Transverse colon (tissue), 4 donors: ENCODE data around the gene POLG. TPM values are rescaled to one million over a fixed set of nuclear protein-coding genes. Genes with fewer than 3 reads are reported as not detected.

Experiments
- DNase-seq: peaks from one replicate; pipeline ENCODE4 v3.0.0-alpha.2; 2019
- H3K27ac ChIP-seq, 4 donors: fragments of 200-600 bp; sonication (generic); 2 replicates each; pipeline ENCODE4 v1.5.1; 2016 to 2018; ENCODE audit warnings: inconsistent platforms in 4 of 4
- H3K27me3 ChIP-seq: fragments of 200-600 bp; sonication (generic); 2 replicates; pipeline ENCODE4 v1.5.1; 2017; ENCODE audit warnings: inconsistent platforms
- H3K36me3 ChIP-seq, 4 donors: fragments of 200-600 bp; sonication (generic); 2 replicates each; pipeline ENCODE4 v1.5.1; 2017 to 2019; ENCODE audit warnings: inconsistent platforms in 4 of 4
- H3K4me1 ChIP-seq, 4 donors: fragments of 200-600 bp; sonication (generic); 2 replicates each; pipeline ENCODE4 v1.5.1; 2017 to 2020; ENCODE audit warnings: inconsistent platforms in 4 of 4
- H3K4me3 ChIP-seq, 4 donors: fragments of 200-600 bp; sonication (generic); 1 replicate in 1 of 4; 2 replicates in 3 of 4; pipeline versions ENCODE4 v1.5.1 to v1.6.1; 2017 to 2019; ENCODE audit warnings: inconsistent platforms in 4 of 4
- H3K9me3 ChIP-seq, 2 donors: fragments of 200-600 bp; sonication (generic); 2 replicates each; pipeline ENCODE4 v1.5.1; 2017 to 2019; ENCODE audit warnings: inconsistent platforms in 2 of 2
- CTCF ChIP-seq, 5 experiments: fragments of 200-600 bp in 3 of 5; fragments of 450-650 bp in 2 of 5; sonication (generic) in 3 of 5; IDR thresholded peaks; 1 replicate in 2 of 5; 2 replicates in 3 of 5; pipeline ENCODE4 v1.5.1; 2016 to 2017; ENCODE audit warnings: antibody characterized with exemption in 5 of 5, inconsistent platforms in 3 of 5, mild to moderate bottlenecking in 2 of 5, moderate library complexity in 1 of 5
- EP300 ChIP-seq: sonication (generic); formaldehyde crosslinking; IDR thresholded peaks from one replicate; pipeline ENCODE4 v1.6.1; 2017; ENCODE audit warnings: antibody characterized with exemption, low read depth
- POLR2A ChIP-seq: fragments of 450-650 bp; IDR thresholded peaks from one replicate; pipeline ENCODE4 v1.6.1; 2016; ENCODE audit warnings: antibody characterized with exemption, mild to moderate bottlenecking, moderate library complexity
- POLR2AphosphoS5 ChIP-seq, 3 donors: sonication (generic); formaldehyde crosslinking; IDR thresholded peaks; one replicate each; pipeline ENCODE4 v1.6.1; 2016; ENCODE audit warnings: antibody characterized with exemption in 3 of 3
- WGBS, 2 donors: methylation state at CpG; one replicate each; pipeline ENCODE4 v1.1.5; 2018; ENCODE audit warnings: low coverage in 1 of 2; 5-methylcytosine and 5-hydroxymethylcytosine counted together
- in situ Hi-C, 4 donors: fragments of 200-750 bp; cut with MboI; loops; one replicate each; pipeline versions ENCODE4 v1.15.0 to v1.15.1; 2017; ENCODE audit warnings: low sequenced_read_pairs in 3 of 4, low pct_ligation_motif_present in 1 of 4, low pct_unique_long_range_greater_than_20kb in 1 of 4
- intact Hi-C: fragments of 100-400 bp; cut with DNase I; formaldehyde crosslinking; loops from one replicate; pipeline ENCODE4 v1.15.1; 2023; ENCODE audit warnings: low total_unique reads
- total RNA-seq, 4 donors: library from RNA; depleted of rRNA; stranded (reverse); fragments of >200 nt; gene quantifications; one replicate each; pipeline ENCODE4 v1.1.0, GENCODE V29; 2016

POLG gene
- total RNA-seq, 4 donors from 2014 or later: 64.5 to 204 (median 114) TPM

- 8 to 17% methylated on average over 10 to 31 of the region's 31 CpGs for WGBS, 2 donors
- no peak overlapping the region for H3K4me3 ChIP-seq
- peaks cover 95% of the 10 kb centered on the region for H3K27me3 ChIP-seq
- H3K4me1 ChIP-seq: peaks cover 9 to 23% (median 19%) of the 10 kb centered on the region in 4 donors
- in situ Hi-C loops (loop anchor here in 1 of 4 donors (5.0 kb wide), 1 partner anchor 72 kb away; no protein-coding TSS in a partner anchor), intact Hi-C loops (no loop called here)
- H3K36me3 ChIP-seq: no peaks in the 10 kb centered on the region
- TF ChIP-seq POLR2A (no peak), EP300 (no peak), POLR2AphosphoS5 (IDR thresholded peaks at IDR 0.05) (no peak), CTCF (IDR thresholded peaks at IDR 0.05) (no peak)
- no peak overlapping the region for H3K27ac ChIP-seq
- DNase-seq: no peak
- H3K9me3 ChIP-seq: no peaks in the 10 kb centered on the region
Observed at GRCh38 chr15:89360294-89360971, 25.8 kb upstream of the POLG start.

GRCh38 chr15:89359471-89360293 lies 25.1 kb upstream of the POLG start:
- Histone ChIP-seq H3K9me3 (no peaks in the 10 kb centered on the region), H3K4me3 (peak overlapping the region in 1 of 4 donors; percentile 52), H3K27ac (no peak overlapping the region), H3K27me3 (peaks cover 95% of the 10 kb centered on the region), H3K36me3 (no peaks in the 10 kb centered on the region), H3K4me1 (peaks cover 9 to 23% (median 19%) of the 10 kb centered on the region in 4 donors)
- in situ Hi-C loops (loop anchor here in 2 of 4 donors (5.0 to 10.0 kb wide), 2 partner anchors 73 to 75 kb away; no protein-coding TSS in a partner anchor), intact Hi-C loops (no loop called here)
- DNase-seq: no peak
- TF ChIP-seq POLR2AphosphoS5 (IDR thresholded peaks at IDR 0.05) (no peak), POLR2A (no peak), EP300 (no peak), CTCF (IDR thresholded peaks at IDR 0.05) (no peak)
- 16% methylated on average over 32 of the region's 32 CpGs; no CpG with 5 or more reads in 1 of the 2 donors for WGBS, 2 donors

- peaks cover 9 to 23% (median 19%) of the 10 kb centered on the region in 4 donors for H3K4me1 ChIP-seq
- in situ Hi-C loops: loop anchor here in 1 of 4 donors (10.0 kb wide), 1 partner anchor 76 kb away; no protein-coding TSS in a partner anchor
- peak overlapping the region; percentile 15 to 52 (median 34) for H3K4me3 ChIP-seq
- peak; percentile 79 for DNase-seq
- 1% methylated on average over 48 of the region's 68 CpGs; no CpG with 5 or more reads in 1 of the 2 donors for WGBS, 2 donors
- intact Hi-C loops: loop anchor here (1.0 kb wide), 1 partner anchor 71 kb away; no protein-coding TSS in a partner anchor
- no peaks in the 10 kb centered on the region for H3K9me3 ChIP-seq
- peaks cover 94% of the 10 kb centered on the region for H3K27me3 ChIP-seq
- H3K27ac ChIP-seq: no peak overlapping the region
- no peaks in the 10 kb centered on the region for H3K36me3 ChIP-seq
- no peak for TF ChIP-seq POLR2A
- TF ChIP-seq EP300: no peak
- TF ChIP-seq CTCF (IDR thresholded peaks at IDR 0.05): peak; percentile 97 to 99 (median 99)
- no peak for TF ChIP-seq POLR2AphosphoS5 (IDR thresholded peaks at IDR 0.05)
Observed at GRCh38 chr15:89358755-89359439, 24.3 kb upstream of the POLG start.
